ENCODE measurements around the gene UPF1.
"Not testable (repeated sequence)": the region's sequence is repeated elsewhere in the genome, so short reads cannot be mapped to it uniquely, and the experiment has no call there.

Gene UPF1

GRCh38 chr19:18898607-18899408, 67.0 kb downstream of the UPF1 start:
- DNase-seq (ENCODE audit: low spot score) = no peak

GRCh38 chr19:18899624-18900560, 68.1 kb downstream of the UPF1 start:
- DNase-seq (ENCODE audit: low spot score) = no peak

DNA sequence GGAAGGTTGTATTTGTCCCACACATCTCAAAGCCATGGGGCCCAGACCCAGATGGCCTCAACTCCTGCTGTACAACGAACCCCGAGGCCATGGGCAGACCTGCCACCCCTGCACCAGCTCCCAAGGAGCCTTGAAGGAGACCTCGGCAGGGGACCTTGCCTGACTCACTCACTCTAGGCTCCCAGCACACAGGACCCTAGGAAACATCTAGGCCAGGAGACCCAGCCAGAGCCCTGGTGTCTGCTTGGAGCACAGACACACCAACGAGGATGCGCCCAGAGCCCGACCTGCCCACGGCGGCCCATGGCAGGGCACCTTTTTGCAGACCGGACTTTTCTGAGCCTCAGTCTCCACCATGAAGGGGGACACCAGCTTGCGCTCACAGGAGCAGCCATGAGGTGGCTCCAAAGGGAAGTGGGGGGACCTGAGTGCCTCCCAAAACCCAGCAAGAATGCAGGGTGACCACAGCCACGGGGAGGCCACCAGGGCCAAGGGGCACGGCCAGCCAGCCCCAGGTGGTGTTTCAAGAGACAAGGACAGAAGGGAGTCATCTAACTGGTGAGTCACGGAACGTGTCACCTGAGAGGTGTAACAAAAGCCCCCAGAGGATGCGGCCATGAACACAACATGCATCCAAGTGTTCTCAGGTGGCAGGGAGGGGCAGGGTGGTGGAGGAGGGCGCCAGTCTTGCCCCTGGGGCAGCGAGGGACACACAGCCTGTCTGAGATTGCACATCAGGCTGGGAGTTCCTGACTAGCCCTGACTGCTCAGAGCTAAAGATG, 69.1 kb downstream of the UPF1 start:
- DNase-seq (ENCODE audit: low spot score) = no peak

- DNase-seq (ENCODE audit: low spot score) = no peak
Observed at GRCh38 chr19:18901491-18901890, 69.7 kb downstream of the UPF1 start.

GRCh38 chr19:18902519-18902918, 70.8 kb downstream of the UPF1 start:
- not testable (repeated sequence) for DNase-seq (ENCODE audit: low spot score)

GRCh38 chr19:18903156-18904037, 71.6 kb downstream of the UPF1 start:
- DNase-seq (ENCODE audit: low spot score) = no peak

DNA sequence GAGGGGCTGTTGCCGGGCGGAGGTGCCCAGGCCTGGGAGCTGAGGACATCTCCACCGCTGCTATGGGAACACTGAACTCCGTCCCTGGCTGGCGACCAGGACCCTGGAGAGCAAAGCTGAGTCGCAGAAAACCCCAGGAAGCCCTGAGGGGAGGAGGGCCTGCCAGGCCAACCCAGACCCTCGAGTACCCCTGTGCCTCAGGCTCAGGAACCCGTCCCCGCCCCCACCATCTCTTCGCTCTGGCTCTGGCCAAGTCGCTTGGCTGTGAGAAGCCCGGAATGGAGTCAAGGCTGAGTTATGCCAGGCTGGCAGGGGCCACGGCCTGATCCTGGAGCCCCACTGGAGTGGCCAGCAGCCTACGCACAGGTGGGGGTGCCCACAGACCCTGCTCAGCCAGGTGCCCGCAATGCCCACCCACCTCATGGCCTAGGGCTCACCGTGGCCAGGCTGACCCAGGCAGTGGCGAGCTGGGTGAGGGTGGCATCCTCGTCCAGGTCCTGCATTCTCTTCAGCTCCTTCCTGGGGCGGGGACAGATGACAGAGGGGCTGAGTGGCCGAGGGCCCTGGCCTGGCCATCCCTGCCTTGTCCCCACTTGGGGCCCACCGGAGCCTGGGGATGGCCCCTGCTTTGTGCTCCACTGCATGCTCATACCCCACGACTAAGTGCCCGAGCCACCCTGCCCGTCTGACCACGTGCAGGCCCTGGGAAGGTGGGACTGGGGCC, 72.7 kb downstream of the UPF1 start:
- DNase-seq (ENCODE audit: low spot score) = no peak

- no peak for DNase-seq (ENCODE audit: low spot score)
Observed at GRCh38 chr19:18905058-18905456, 73.3 kb downstream of the UPF1 start.

DNA sequence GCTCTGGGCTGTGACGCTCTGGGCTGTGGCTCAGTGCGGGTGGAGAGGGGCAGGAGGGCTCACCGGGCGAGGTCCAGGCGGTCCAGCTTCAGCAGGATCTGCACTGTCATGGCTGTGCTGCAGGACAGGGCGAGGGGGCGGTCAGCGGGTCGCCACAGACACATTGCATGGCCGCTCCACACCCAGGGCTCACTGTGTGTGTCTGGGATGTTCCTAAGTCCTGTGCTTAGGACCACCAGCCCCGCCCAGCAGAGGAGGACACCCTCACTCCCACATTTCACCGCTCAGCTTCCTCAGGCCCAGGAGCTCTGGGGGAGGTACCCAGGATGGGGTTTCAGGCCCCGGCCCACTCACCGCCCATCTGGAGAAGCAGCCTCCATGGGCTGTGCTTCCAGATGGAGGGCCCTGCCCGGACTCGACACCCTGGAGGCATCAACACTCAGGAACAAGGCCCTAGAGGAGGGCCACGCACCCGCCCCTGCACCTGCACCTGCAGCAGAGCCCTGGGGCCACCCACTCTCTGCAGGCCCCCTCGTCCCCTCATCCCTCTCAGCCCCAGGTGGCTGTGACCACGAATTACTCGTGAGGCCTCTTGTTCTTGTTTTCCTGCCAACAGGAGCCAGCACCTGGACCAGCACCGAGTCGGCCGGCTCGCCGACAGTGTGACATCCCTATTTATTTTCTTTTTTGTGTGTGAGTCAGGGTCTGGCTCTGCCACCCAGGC, 73.9 kb downstream of the UPF1 start:
- DNase-seq (ENCODE audit: low spot score) = no peak

DNA sequence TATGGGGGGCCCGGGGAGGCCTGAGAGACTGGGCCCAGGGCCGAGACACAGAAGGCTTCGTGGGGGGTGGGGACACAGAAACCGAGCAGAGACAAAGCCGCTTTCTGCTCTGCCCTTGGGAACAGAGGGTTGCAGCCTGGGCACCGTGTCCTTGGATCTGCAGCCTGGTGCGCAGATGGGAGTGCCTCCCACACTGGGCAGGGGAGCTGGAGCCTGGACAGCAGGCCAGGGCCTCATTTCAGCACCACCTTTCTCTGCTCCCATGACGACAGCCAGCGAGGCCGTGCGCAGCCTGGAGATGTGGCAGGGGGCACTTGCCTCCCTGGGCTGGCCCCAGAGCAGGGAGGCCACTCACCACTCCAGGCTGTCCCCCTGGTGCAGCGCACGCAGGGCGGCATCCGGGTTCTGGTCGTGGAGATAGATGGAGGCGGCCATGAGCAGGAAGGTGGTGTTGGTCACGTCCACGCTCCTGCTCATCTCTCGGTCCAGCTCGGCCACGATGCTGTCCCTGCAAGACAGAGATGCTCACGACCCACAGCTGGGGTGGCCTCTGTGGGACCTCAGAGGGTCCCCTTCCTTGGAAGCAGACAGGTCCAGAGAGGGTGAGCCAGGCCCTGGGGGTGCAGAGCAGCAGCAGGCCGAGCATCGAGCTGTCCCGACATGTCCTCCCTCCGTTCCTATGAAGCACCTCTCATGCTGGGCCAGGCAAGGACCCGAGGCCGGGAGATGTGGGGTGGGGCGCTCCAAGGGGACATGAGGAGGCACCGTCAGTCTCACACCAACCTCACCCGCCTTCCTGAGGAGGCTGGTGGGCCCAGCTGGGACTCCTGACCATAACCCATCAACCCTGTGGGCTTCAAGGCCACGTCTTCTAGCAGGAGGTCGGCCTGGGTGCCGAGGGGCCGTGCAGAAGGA, 75.1 kb downstream of the UPF1 start:
- DNase-seq (ENCODE audit: low spot score) = no peak

- DNase-seq (ENCODE audit: low spot score) = no peak
Observed at GRCh38 chr19:18908917-18909619, 77.3 kb downstream of the UPF1 start.

DNA sequence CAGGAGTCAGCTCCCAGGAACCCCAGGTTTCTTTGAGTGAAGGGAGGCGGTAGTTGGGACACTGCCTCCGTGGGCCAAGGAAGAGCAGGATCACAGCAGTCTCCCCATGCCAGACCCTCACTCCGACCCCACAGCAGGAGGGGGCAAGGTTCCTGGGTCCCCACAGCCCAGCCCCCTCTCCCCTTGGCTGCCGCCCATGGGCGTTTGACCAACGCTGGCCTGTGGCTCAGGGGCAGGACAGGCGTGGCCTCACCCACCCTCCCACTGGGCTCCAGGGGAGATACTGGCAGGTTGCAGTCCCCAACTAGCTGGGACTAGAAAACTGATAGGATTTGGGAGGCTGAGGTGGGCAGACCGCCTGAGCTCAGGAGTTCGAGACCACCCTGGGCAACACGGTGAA, 78.3 kb downstream of the UPF1 start:
- no peak for DNase-seq (ENCODE audit: low spot score)

DNA sequence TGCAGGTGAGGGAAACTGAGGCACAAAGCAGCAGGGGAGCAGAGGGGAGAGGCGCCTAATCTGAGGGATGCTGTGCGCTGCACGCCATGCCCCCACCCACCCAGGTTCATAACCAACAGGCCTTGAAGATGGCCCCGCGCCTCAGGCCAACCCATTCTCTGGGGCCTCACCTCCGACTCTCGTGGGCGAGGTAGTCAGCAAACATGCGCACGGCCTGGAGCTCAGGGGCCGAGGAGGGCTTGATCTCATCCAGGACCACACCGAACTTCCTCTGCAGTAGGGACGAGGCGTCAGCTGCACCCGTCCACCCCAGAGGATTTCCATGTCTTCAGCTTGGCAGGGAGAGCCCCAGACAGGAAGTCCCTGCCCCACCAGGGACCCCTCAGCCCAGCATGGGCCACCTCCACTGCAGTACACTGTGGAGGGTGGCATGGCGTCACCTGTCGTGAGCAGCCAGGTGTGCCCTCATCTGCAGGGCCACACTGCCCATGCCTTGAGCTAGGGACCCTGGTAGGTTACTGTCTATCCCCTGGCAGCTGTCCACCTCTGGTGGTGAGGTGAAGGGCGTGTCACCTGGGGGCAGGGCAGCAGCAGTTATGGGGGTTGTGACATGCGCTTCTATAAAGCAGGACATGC, 79.2 kb downstream of the UPF1 start:
- DNase-seq (ENCODE audit: low spot score) = no peak

DNA sequence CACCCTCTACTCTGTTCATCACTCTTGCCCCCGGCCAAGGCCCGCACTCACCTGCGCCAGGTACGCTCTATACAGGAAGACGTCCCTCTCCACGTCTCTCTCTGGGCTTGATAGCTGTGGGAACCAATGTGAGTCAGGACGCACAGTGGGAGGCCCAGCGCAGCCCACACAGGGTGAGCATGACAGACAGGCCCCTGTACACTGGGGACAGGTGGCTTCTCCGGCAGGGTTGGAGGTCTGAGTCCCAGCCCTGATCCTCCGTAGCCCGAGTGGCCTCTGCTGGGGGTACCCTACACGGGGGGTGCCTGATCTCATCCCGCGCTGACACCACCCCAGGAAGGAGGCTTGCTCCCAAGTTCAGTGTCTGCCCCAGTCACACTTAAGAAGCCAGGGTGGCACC, 81.2 kb downstream of the UPF1 start:
- DNase-seq (ENCODE audit: low spot score) = no peak

GRCh38 chr19:18913466-18913865, 81.7 kb downstream of the UPF1 start:
- DNase-seq (ENCODE audit: low spot score) = no peak

DNA sequence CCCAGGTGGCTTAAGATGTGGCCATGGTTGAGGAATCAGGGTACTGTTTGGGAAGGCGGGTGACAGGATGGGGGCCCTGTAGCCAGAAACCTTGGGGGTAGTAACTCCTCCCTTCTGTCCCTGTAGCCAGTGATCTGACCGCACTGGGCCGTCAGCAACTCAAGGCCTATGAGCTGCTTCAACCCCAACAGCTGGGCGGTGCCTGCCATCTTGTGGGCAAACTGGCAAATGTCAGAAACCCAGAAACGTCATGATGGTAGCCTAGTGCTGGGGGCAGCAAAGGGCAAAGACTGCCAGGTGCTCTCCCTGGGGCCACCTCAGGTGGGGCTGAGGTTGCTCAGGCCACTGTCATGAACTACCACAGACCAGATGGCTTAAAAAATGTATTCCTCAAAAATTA, 83.9 kb downstream of the UPF1 start:
- DNase-seq (ENCODE audit: low spot score) = no peak

GRCh38 chr19:18917593-18917992, 85.8 kb downstream of the UPF1 start:
- not testable (repeated sequence) for DNase-seq (ENCODE audit: low spot score)
